Measurements from ENCODE around the gene CDON. TPM values are rescaled to one million over a fixed set of nuclear protein-coding genes. Genes with fewer than 3 reads are reported as not detected.

Gene CDON
- total and polyA plus RNA-seq, 2 donors from 2014 or later = 0.45 to 4.0 TPM

- Histone ChIP-seq H3K9ac (ENCODE audit: low read length in 3 of 3) (no peak overlapping the region), H3K27ac (ENCODE audit: low read depth in 2 of 2, low read length in 2 of 2) (no peak overlapping the region), H3K4me1 (ENCODE audit: control insufficient read depth in 2 of 3, insufficient read depth in 2 of 3, low read depth in 1 of 3, low read length in 3 of 3) (no peaks in the 10 kb centered on the region), H3K27me3 (ENCODE audit: control insufficient read depth, insufficient read depth, low read length) (no peaks in the 10 kb centered on the region), H3K4me3 (ENCODE audit: low read length in 3 of 3) (no peak overlapping the region), H3K36me3 (ENCODE audit: control insufficient read depth in 2 of 3, insufficient read depth in 3 of 3, low read length in 3 of 3) (no peaks in the 10 kb centered on the region), H3K9me3 (ENCODE audit: control insufficient read depth in 2 of 3, insufficient read depth in 1 of 3, low read length in 3 of 3) (no peaks in the 10 kb centered on the region)
- no peak for FAIRE-seq
- DNase-seq = no peak
- no peak for TF ChIP-seq CTCF (IDR thresholded peaks at IDR 0.05; ENCODE audit: borderline replicate concordance, extremely low read depth, insufficient read depth)
- intact Hi-C loops (cut with DNase I) = loop anchor here (5.0 kb wide), 1 partner anchor 249 kb away; no protein-coding TSS in a partner anchor
These were observed 129.4 kb downstream of the CDON start for GRCh38 chr11:125933030-125933813.

- Histone ChIP-seq H3K4me1 (ENCODE audit: control insufficient read depth in 2 of 3, insufficient read depth in 2 of 3, low read depth in 1 of 3, low read length in 3 of 3) (no peaks in the 10 kb centered on the region), H3K9me3 (ENCODE audit: control insufficient read depth in 2 of 3, insufficient read depth in 1 of 3, low read length in 3 of 3) (no peaks in the 10 kb centered on the region), H3K4me3 (ENCODE audit: low read length in 3 of 3) (no peak overlapping the region), H3K9ac (ENCODE audit: low read length in 3 of 3) (no peak overlapping the region), H3K36me3 (ENCODE audit: control insufficient read depth in 2 of 3, insufficient read depth in 3 of 3, low read length in 3 of 3) (no peaks in the 10 kb centered on the region), H3K27me3 (ENCODE audit: control insufficient read depth, insufficient read depth, low read length) (no peaks in the 10 kb centered on the region), H3K27ac (ENCODE audit: low read depth in 2 of 2, low read length in 2 of 2) (no peak overlapping the region)
- FAIRE-seq (no peak), DNase-seq (no peak)
- TF ChIP-seq CTCF (IDR thresholded peaks at IDR 0.05; ENCODE audit: borderline replicate concordance, extremely low read depth, insufficient read depth) = no peak
- intact Hi-C loops (cut with DNase I) = loop anchor here (5.0 kb wide), 1 partner anchor 250 kb away; no protein-coding TSS in a partner anchor
These were observed 130.4 kb downstream of the CDON start for GRCh38 chr11:125932301-125932700.

GRCh38 chr11:125931668-125932067 lies 131.0 kb downstream of the CDON start:
- no peak for DNase-seq
- Histone ChIP-seq H3K27ac (ENCODE audit: low read depth in 2 of 2, low read length in 2 of 2) (no peak overlapping the region), H3K4me1 (ENCODE audit: control insufficient read depth in 2 of 3, insufficient read depth in 2 of 3, low read depth in 1 of 3, low read length in 3 of 3) (no peaks in the 10 kb centered on the region), H3K36me3 (ENCODE audit: control insufficient read depth in 2 of 3, insufficient read depth in 3 of 3, low read length in 3 of 3) (no peaks in the 10 kb centered on the region), H3K27me3 (ENCODE audit: control insufficient read depth, insufficient read depth, low read length) (no peaks in the 10 kb centered on the region), H3K9me3 (ENCODE audit: control insufficient read depth in 2 of 3, insufficient read depth in 1 of 3, low read length in 3 of 3) (no peaks in the 10 kb centered on the region), H3K9ac (ENCODE audit: low read length in 3 of 3) (no peak overlapping the region), H3K4me3 (ENCODE audit: low read length in 3 of 3) (no peak overlapping the region)
- FAIRE-seq = no peak
- intact Hi-C loops (cut with DNase I) = loop anchor here (5.0 kb wide), 1 partner anchor 251 kb away; no protein-coding TSS in a partner anchor
- TF ChIP-seq CTCF (IDR thresholded peaks at IDR 0.05; ENCODE audit: borderline replicate concordance, extremely low read depth, insufficient read depth) = no peak
